Activated naive CD8-positive, alpha-beta T cell treated with anti-CD3 and anti-CD28 coated beads, Interleukin-2, amount 50 U/mL, for 24 hours (primary cell): ENCODE measurements around the gene TRAM1L1.

ENCODE experiments used
- ATAC-seq: fragments of 150-1000 bp; cut with Tn5 transposase; one replicate; pipeline ENCODE4 v1.10.0; 2021
- DNase-seq: peaks from one replicate; pipeline ENCODE4 v3.0.0; 2021
- H3K27ac Mint-ChIP-seq: one replicate; pipeline ENCODE4 v1.8.0; 2021; ENCODE audit warnings: mild to moderate bottlenecking, mixed read lengths
- H3K27me3 Mint-ChIP-seq: one replicate; pipeline ENCODE4 v1.8.0; 2021; ENCODE audit warnings: mixed read lengths
- H3K36me3 Mint-ChIP-seq: one replicate; pipeline ENCODE4 v1.8.0; 2021; ENCODE audit warnings: low read depth, mixed read lengths
- H3K4me1 Mint-ChIP-seq: one replicate; pipeline ENCODE4 v1.8.0; 2021; ENCODE audit warnings: mixed read lengths
- H3K4me3 Mint-ChIP-seq: one replicate; pipeline ENCODE4 v1.8.0; 2021; ENCODE audit warnings: mild to moderate bottlenecking, moderate library complexity, mixed read lengths
- H3K9me3 Mint-ChIP-seq: one replicate; pipeline ENCODE4 v1.8.0; 2021; ENCODE audit warnings: mixed read lengths

The TRAM1L1 gene

GRCh38 chr4:117084866-117085701, at the start of gene TRAM1L1:
TSS of gene TRAM1L1 (minus strand) at chr4:117085576. CDS start at chr4:117085393, 183 bp downstream.
- DNase-seq (peak; percentile 8), ATAC-seq (no peak)
- Mint-ChIP-seq H3K4me1 (peaks cover 1% of the 10 kb centered on the region), H3K4me3 (no peak within 1 kb of the TSS), H3K27me3 (peaks cover 11% of the 10 kb centered on the region), H3K27ac (no peak within 1 kb of the TSS), H3K9me3 (no peaks in the 10 kb centered on the region), H3K36me3 (no peaks in the 10 kb centered on the region)

- H3K9me3 Mint-ChIP-seq: peaks cover 18% of the 10 kb centered on the region
- H3K27ac Mint-ChIP-seq: no peak overlapping the region
- no peak overlapping the region for H3K4me3 Mint-ChIP-seq
- no peaks in the 10 kb centered on the region for H3K4me1 Mint-ChIP-seq
- ATAC-seq (no peak), DNase-seq (no peak)
- H3K27me3 Mint-ChIP-seq: no peaks in the 10 kb centered on the region
- no peaks in the 10 kb centered on the region for H3K36me3 Mint-ChIP-seq
These were observed 49.0 kb upstream of the TRAM1L1 start for GRCh38 chr4:117134386-117134785.

- ATAC-seq (no peak), DNase-seq (no peak)
- Mint-ChIP-seq H3K4me1 (no peaks in the 10 kb centered on the region), H3K27ac (no peak overlapping the region), H3K4me3 (no peak overlapping the region), H3K36me3 (no peaks in the 10 kb centered on the region), H3K9me3 (peaks cover 9% of the 10 kb centered on the region), H3K27me3 (no peaks in the 10 kb centered on the region)
These were observed 11.5 kb upstream of the TRAM1L1 start for GRCh38 chr4:117096886-117097285.

DNA sequence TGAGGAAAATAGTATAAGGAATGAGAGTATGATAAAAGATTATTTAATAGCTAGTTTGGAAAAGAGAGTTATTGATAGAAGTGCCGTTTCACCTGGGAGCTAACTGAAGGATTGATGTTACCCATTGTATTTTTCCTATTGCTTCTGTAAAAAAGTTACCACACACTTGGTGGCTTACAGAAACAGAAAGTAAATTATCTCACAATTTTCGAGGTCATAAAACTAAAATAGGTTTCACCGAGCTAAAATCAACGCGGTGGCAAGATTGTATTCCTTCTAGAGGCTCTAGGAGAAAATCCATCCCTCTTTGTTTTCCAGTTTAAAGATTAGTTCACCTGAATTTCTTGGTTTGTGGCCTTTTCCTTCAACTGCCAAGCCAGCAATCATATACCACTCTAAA, 11.1 kb upstream of the TRAM1L1 start:
- no peaks in the 10 kb centered on the region for H3K36me3 Mint-ChIP-seq
- no peak overlapping the region for H3K27ac Mint-ChIP-seq
- H3K9me3 Mint-ChIP-seq: peaks cover 7% of the 10 kb centered on the region
- no peaks in the 10 kb centered on the region for H3K27me3 Mint-ChIP-seq
- H3K4me1 Mint-ChIP-seq: no peaks in the 10 kb centered on the region
- H3K4me3 Mint-ChIP-seq: no peak overlapping the region
- DNase-seq (no peak), ATAC-seq (no peak)

GRCh38 chr4:117093571-117093970, 8.2 kb upstream of the TRAM1L1 start:
- Mint-ChIP-seq H3K27ac (no peak overlapping the region), H3K9me3 (peaks cover 3% of the 10 kb centered on the region), H3K36me3 (no peaks in the 10 kb centered on the region), H3K27me3 (no peaks in the 10 kb centered on the region), H3K4me1 (no peaks in the 10 kb centered on the region), H3K4me3 (no peak overlapping the region)
- DNase-seq (no peak), ATAC-seq (no peak)

GRCh38 chr4:117077760-117078159, 7.6 kb downstream of the TRAM1L1 start:
- DNase-seq: no peak
- no peak for ATAC-seq
- H3K27ac Mint-ChIP-seq: no peak overlapping the region
- H3K9me3 Mint-ChIP-seq: peaks cover 4% of the 10 kb centered on the region
- no peaks in the 10 kb centered on the region for H3K36me3 Mint-ChIP-seq
- no peak overlapping the region for H3K4me3 Mint-ChIP-seq
- no peaks in the 10 kb centered on the region for H3K27me3 Mint-ChIP-seq
- no peaks in the 10 kb centered on the region for H3K4me1 Mint-ChIP-seq

DNA sequence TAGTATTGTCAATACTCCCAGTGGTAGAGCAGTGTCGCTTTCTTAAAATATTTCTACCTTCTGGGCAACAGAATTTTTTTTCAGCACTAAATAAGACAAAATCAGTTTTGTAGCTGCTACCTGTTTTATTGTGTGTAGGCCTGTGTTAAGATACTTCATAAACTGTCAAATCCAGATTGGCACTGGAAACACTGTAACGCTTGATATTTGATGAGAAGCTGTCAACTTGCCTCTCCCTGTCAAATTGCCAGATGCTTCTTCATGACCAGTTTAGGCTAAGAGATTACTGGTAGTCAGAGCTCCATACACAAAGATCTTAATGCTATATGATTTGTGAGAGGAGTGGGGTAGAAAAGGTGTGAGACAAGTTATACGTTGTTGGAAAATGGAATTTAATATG, 17.3 kb downstream of the TRAM1L1 start:
- H3K27ac Mint-ChIP-seq: no peak overlapping the region
- H3K27me3 Mint-ChIP-seq: no peaks in the 10 kb centered on the region
- no peak for ATAC-seq
- no peak overlapping the region for H3K4me3 Mint-ChIP-seq
- no peaks in the 10 kb centered on the region for H3K36me3 Mint-ChIP-seq
- H3K9me3 Mint-ChIP-seq: no peaks in the 10 kb centered on the region
- H3K4me1 Mint-ChIP-seq: no peaks in the 10 kb centered on the region
- no peak for DNase-seq

- Mint-ChIP-seq H3K27ac (no peak overlapping the region), H3K4me3 (no peak overlapping the region), H3K36me3 (no peaks in the 10 kb centered on the region), H3K9me3 (peaks cover 6% of the 10 kb centered on the region), H3K27me3 (no peaks in the 10 kb centered on the region), H3K4me1 (no peaks in the 10 kb centered on the region)
- ATAC-seq: no peak
- DNase-seq: no peak
These were observed 21.2 kb downstream of the TRAM1L1 start for GRCh38 chr4:117063961-117064696.

DNA sequence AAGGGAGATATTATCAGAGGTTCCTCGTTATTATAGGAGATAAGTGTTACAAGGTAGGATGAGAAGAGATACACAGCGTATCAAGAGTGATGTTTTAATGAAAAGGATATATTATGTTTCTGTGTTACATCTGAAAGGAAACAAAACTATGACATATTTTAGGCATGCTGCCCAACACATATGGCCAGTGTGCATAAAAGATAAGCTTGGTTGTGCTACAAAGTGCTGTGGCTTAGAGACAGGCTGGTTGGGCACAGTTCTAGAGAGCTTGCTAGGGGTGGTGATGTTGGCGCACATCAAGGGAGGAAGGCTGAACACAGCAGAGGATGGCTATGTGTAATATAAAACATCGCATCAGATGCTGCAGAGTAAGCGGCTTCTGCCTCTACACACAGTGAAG, 42.4 kb downstream of the TRAM1L1 start:
- ATAC-seq: no peak
- Mint-ChIP-seq H3K27me3 (no peaks in the 10 kb centered on the region), H3K9me3 (peaks cover 5% of the 10 kb centered on the region), H3K36me3 (no peaks in the 10 kb centered on the region), H3K4me1 (no peaks in the 10 kb centered on the region), H3K27ac (no peak overlapping the region), H3K4me3 (no peak overlapping the region)
- DNase-seq: no peak
